ENCODE data around the gene ARSK. TPM values are rescaled to one million over a fixed set of nuclear protein-coding genes. Genes with fewer than 3 reads are reported as not detected.

The ARSK gene
- total and polyA plus RNA-seq, 2 of the 4 experiments (the other 2 are of a cell fraction): 15.1 to 22.0 TPM

GRCh38 chr5:95520206-95520605 is 34.7 kb upstream of the ARSK start:
- no peak overlapping the region for H3K56ac ChIP-seq (ENCODE audit: extremely low read depth, insufficient read depth, low read length)
- peaks cover 0 to 7% of the 10 kb centered on the region in 2 experiments; a peak in 2 of 4 replicates for H3K79me1 ChIP-seq (ENCODE audit: low read depth in 1 of 2, low read length in 2 of 2)
- H3K36me3 ChIP-seq (ENCODE audit: control insufficient read depth, insufficient read depth, low read length): peaks cover 13% of the 10 kb centered on the region
- no peak overlapping the region for H2AK9ac ChIP-seq (replicated peaks; ENCODE audit: low read depth, low read length, poor library complexity)
- H3K9me3 ChIP-seq (ENCODE audit: control insufficient read depth, insufficient read depth, low read length): no peaks in the 10 kb centered on the region
- DNase-seq (no peak), ATAC-seq (ENCODE audit: low read depth) (no peak)
- no peak overlapping the region for H2AK5ac ChIP-seq (ENCODE audit: low read depth, low read length)
- dilution Hi-C loops (cut with HindIII; ENCODE audit: low sequenced_read_pairs, unreplicated experiment): no loop called here
- H3K27me3 ChIP-seq (ENCODE audit: control insufficient read depth, insufficient read depth, low read length): no peaks in the 10 kb centered on the region
- H2BK120ac ChIP-seq (ENCODE audit: low read depth, low read length): no peak overlapping the region
- H2BK15ac ChIP-seq (ENCODE audit: low read depth, low read length): no peak overlapping the region
- no peak overlapping the region for H3K23ac ChIP-seq (ENCODE audit: low read depth, low read length)
- H3K18ac ChIP-seq (ENCODE audit: low read depth, low read length): no peak overlapping the region
- in situ Hi-C loops (cut with MboI; ENCODE audit: low sequenced_read_pairs): no loop called here
- H2AFZ ChIP-seq (replicated peaks; ENCODE audit: low read length, poor library complexity): no peak overlapping the region
- H3K4me2 ChIP-seq (ENCODE audit: low read depth, low read length): no peak overlapping the region
- intact Hi-C loops (cut with micrococcal nuclease): no loop called here
- H2BK20ac ChIP-seq (ENCODE audit: low read depth, low read length): no peak overlapping the region
- H3K14ac ChIP-seq (replicated peaks; ENCODE audit: low read depth, low read length): no peak overlapping the region
- no peaks in the 10 kb centered on the region for H3K4me1 ChIP-seq (ENCODE audit: control insufficient read depth, insufficient read depth, low read length)
- peaks cover 3% of the 10 kb centered on the region; the same call in 1 of the 2 replicates for H3K9me1 ChIP-seq (ENCODE audit: insufficient read depth, low read length)
- H3K4me3 ChIP-seq (ENCODE audit: insufficient read depth, low read depth, low read length): no peak overlapping the region
- no peak overlapping the region for H3K9ac ChIP-seq (ENCODE audit: low read depth, low read length)
- H4K20me1 ChIP-seq (ENCODE audit: insufficient read depth, low read length): no peaks in the 10 kb centered on the region
- no peak overlapping the region for H4K91ac ChIP-seq (ENCODE audit: insufficient read depth, low read depth, low read length)
- no peak overlapping the region for H4K5ac ChIP-seq (ENCODE audit: low read depth, low read length)
- ChIA-PET POLR2A (ENCODE audit: unreplicated experiment) (no interaction called here), CTCF (no interaction called here)
- no peak overlapping the region for H3K4ac ChIP-seq (ENCODE audit: low read depth, low read length)
- H3K27ac ChIP-seq (ENCODE audit: insufficient read depth, low read length): no peak overlapping the region
- no CpG with 5 or more reads among the region's 1 CpG for WGBS, 2 experiments (ENCODE audit: extremely low coverage in 2 of 2, insufficient read length in 1 of 2)
- TF ChIP-seq USF2 (IDR thresholded peaks at IDR 0.05; ENCODE audit: low read depth, low read length) (no peak), MXI1 (IDR thresholded peaks at IDR 0.05; ENCODE audit: borderline replicate concordance, low read depth, low read length) (no peak), ELK1 (IDR thresholded peaks at IDR 0.05; ENCODE audit: borderline replicate concordance, low read depth, low read length) (no peak), RAD21 (IDR thresholded peaks at IDR 0.05; ENCODE audit: low read length) (no peak), CEBPB (IDR thresholded peaks at IDR 0.05; ENCODE audit: low read depth, low read length) (no peak), MAZ (IDR thresholded peaks at IDR 0.05; ENCODE audit: borderline replicate concordance, low read depth, low read length) (no peak), SMC3 (IDR thresholded peaks at IDR 0.05; ENCODE audit: low read depth, low read length) (no peak), RFX5 (IDR thresholded peaks at IDR 0.05; ENCODE audit: low read depth, low read length) (no peak), RCOR1 (IDR thresholded peaks at IDR 0.05; ENCODE audit: insufficient replicate concordance, low read length) (no peak), POLR2A (IDR thresholded peaks at IDR 0.05; ENCODE audit: low read depth, low read length) (no peak), CHD1 (IDR thresholded peaks at IDR 0.05; ENCODE audit: low read depth, low read length) (no peak), NFE2L2 (IDR thresholded peaks at IDR 0.05; ENCODE audit: low read depth, low read length) (no peak), CTCF (conservative IDR thresholded peaks at IDR 0.05; ENCODE audit: low read depth, low read length) (no peak), MAFK (IDR thresholded peaks at IDR 0.05; ENCODE audit: low read depth, low read length) (no peak), BHLHE40 (IDR thresholded peaks at IDR 0.05; ENCODE audit: low read depth, low read length) (no peak), FOS (IDR thresholded peaks at IDR 0.05; ENCODE audit: low read depth, low read length) (no peak)
- H4K8ac ChIP-seq (ENCODE audit: low read depth in 2 of 2, low read length in 2 of 2): no peak overlapping the region
- BruUV-seq (replicated peaks): no TSS peak
- no peak overlapping the region for H2BK5ac ChIP-seq (ENCODE audit: low read depth, low read length, poor library complexity, severe bottlenecking)
